ENCODE measurements around the gene MRGPRF. TPM values are rescaled to one million over a fixed set of nuclear protein-coding genes. Genes with fewer than 3 reads are reported as not detected.

MRGPRF gene
- total RNA-seq, 3 donors from 2014 or later (not counting 1 experiment from before 2014, with no cell fraction given): not detected

DNA sequence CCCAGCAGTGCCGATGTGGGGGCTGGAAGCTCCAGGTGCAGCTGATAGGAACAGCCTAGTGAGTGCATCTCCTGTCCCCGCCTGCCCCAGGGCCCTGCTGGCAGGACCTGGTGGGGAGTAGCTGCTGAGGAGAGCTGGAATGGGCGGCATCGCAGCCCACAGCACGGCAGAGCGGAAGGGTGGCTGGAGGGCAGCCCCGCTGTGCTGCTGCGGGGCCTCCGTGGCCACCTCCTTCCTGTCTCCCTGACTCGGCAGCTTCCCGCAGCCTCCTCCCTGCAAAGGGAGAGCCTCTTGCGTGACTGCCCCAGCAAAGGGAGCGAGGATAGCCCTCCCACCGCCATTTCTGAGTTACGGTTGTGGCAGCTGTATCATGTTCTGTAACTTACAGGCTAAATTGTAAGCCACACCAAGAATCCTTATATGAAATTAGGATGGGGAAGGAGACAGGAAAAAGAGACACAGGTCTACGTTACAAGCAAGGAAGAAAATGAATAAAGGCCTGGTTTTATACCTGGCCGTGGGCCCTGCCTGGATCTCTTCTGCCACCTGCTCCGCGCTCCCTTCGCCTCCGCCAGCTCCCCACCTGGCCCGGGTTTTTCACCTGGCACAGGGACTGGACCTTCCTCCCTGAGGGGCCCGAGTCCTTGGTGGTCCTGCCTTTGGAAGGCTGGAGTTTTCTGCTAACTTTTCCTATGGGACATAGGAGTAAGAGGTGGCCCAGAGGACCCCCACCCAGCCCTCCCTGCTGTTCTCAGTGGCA, 45.6 kb upstream of the MRGPRF start:
- ATAC-seq (no peak), DNase-seq (no peak)
- H3K27ac ChIP-seq (ENCODE audit: low read length): no peak overlapping the region
- peaks cover 11 to 38% of the 10 kb centered on the region in 2 donors for H3K4me1 Mint-ChIP-seq
- H3K27me3 Mint-ChIP-seq (ENCODE audit: low read depth in 2 of 2): no peaks in the 10 kb centered on the region
- TF ChIP-seq, protein P1, sequence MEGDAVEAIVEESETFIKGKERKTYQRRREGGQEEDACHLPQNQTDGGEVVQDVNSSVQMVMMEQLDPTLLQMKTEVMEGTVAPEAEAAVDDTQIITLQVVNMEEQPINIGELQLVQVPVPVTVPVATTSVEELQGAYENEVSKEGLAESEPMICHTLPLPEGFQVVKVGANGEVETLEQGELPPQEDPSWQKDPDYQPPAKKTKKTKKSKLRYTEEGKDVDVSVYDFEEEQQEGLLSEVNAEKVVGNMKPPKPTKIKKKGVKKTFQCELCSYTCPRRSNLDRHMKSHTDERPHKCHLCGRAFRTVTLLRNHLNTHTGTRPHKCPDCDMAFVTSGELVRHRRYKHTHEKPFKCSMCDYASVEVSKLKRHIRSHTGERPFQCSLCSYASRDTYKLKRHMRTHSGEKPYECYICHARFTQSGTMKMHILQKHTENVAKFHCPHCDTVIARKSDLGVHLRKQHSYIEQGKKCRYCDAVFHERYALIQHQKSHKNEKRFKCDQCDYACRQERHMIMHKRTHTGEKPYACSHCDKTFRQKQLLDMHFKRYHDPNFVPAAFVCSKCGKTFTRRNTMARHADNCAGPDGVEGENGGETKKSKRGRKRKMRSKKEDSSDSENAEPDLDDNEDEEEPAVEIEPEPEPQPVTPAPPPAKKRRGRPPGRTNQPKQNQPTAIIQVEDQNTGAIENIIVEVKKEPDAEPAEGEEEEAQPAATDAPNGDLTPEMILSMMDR (IDR thresholded peaks at IDR 0.05): no peak
- H3K4me1 ChIP-seq (ENCODE audit: control insufficient read depth, insufficient read depth, low read length): peaks cover 66% of the 10 kb centered on the region
- peaks cover 9% of the 10 kb centered on the region for H3K36me3 ChIP-seq (ENCODE audit: control insufficient read depth, insufficient read depth, low read length)
- H3K9me3 ChIP-seq (ENCODE audit: control insufficient read depth, insufficient read depth, low read length): no peaks in the 10 kb centered on the region
- no peak overlapping the region for H3K4me3 Mint-ChIP-seq
- H3K27ac Mint-ChIP-seq: peak overlapping the region in 1 of 2 donors; percentile 40
- no peaks in the 10 kb centered on the region for H3K36me3 Mint-ChIP-seq
- WGBS (ENCODE audit: insufficient coverage): 84% methylated on average over 23 of the region's 23 CpGs
- H3K9me3 Mint-ChIP-seq: no peaks in the 10 kb centered on the region
- H3K27me3 ChIP-seq (ENCODE audit: control insufficient read depth, insufficient read depth, low read length): no peaks in the 10 kb centered on the region
- H3K4me3 ChIP-seq (ENCODE audit: low read length): no peak overlapping the region
- intact Hi-C loops (cut with micrococcal nuclease): no loop called here

DNA sequence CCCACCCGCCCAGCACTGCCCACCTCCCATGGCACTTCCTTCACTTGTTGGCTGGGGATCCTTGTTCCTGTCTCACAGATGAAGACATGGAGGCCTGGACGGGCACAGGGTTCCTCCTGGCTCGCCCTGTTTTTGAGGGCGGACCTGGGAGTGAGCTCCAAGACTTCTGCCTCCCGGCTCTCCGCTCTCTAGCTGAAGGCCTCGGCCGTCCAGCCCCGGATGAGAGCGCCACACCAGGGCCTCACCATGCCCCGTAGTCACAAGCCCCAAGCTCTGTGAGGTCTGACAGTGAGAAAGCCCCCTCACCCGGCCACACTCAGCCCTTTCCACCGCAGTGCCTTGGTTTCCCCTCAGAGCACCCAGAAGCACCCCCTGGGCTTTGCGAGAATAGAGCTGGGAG, 44.8 kb upstream of the MRGPRF start:
- Mint-ChIP-seq H3K27me3 (ENCODE audit: low read depth in 2 of 2) (no peaks in the 10 kb centered on the region), H3K9me3 (no peaks in the 10 kb centered on the region), H3K27ac (peak overlapping the region in 1 of 2 donors; percentile 40), H3K4me1 (peaks cover 11 to 38% of the 10 kb centered on the region in 2 donors), H3K4me3 (no peak overlapping the region), H3K36me3 (no peaks in the 10 kb centered on the region)
- intact Hi-C loops (cut with micrococcal nuclease): no loop called here
- Histone ChIP-seq H3K36me3 (ENCODE audit: control insufficient read depth, insufficient read depth, low read length) (peaks cover 8% of the 10 kb centered on the region), H3K4me1 (ENCODE audit: control insufficient read depth, insufficient read depth, low read length) (peaks cover 65% of the 10 kb centered on the region), H3K27me3 (ENCODE audit: control insufficient read depth, insufficient read depth, low read length) (no peaks in the 10 kb centered on the region), H3K4me3 (ENCODE audit: low read length) (no peak overlapping the region), H3K9me3 (ENCODE audit: control insufficient read depth, insufficient read depth, low read length) (no peaks in the 10 kb centered on the region), H3K27ac (ENCODE audit: low read length) (no peak overlapping the region)
- ATAC-seq: no peak
- TF ChIP-seq, protein P1 (IDR thresholded peaks at IDR 0.05): no peak
- WGBS (ENCODE audit: insufficient coverage): 97% methylated on average over 13 of the region's 14 CpGs
- no peak for DNase-seq

DNA sequence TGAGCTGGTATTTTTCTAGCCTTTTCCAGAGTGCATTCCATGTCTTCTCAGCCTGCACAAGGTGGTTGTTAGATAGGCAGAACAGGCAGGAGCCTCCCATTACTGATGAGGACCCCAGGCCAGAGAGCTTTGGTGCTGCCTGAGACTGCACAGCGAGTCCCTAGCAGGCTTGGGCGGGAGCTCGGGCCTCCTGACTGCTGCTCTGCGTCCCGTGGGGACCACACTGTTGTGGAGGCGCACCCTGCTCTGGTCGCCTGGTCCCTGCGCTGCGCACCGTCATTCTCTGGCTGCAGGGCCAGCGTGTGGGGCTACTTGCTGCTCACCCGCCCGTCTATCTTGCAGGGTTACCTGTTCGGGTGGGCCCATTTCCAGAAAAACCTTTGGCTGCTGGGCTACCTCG, 44.2 kb upstream of the MRGPRF start:
- no peaks in the 10 kb centered on the region for H3K9me3 ChIP-seq (ENCODE audit: control insufficient read depth, insufficient read depth, low read length)
- no peaks in the 10 kb centered on the region for H3K27me3 ChIP-seq (ENCODE audit: control insufficient read depth, insufficient read depth, low read length)
- peak overlapping the region; percentile 90 for H3K27ac ChIP-seq (ENCODE audit: low read length)
- Mint-ChIP-seq H3K4me1 (peaks cover 11 to 41% of the 10 kb centered on the region in 2 donors), H3K36me3 (no peaks in the 10 kb centered on the region), H3K4me3 (no peak overlapping the region), H3K27me3 (ENCODE audit: low read depth in 2 of 2) (no peaks in the 10 kb centered on the region), H3K27ac (peak overlapping the region; percentile 40 to 78), H3K9me3 (no peaks in the 10 kb centered on the region)
- WGBS (ENCODE audit: insufficient coverage): 95% methylated on average over 15 of the region's 15 CpGs
- H3K4me3 ChIP-seq (ENCODE audit: low read length): no peak overlapping the region
- TF ChIP-seq, protein P1 (IDR thresholded peaks at IDR 0.05): no peak
- peaks cover 65% of the 10 kb centered on the region for H3K4me1 ChIP-seq (ENCODE audit: control insufficient read depth, insufficient read depth, low read length)
- intact Hi-C loops (cut with micrococcal nuclease): no loop called here
- H3K36me3 ChIP-seq (ENCODE audit: control insufficient read depth, insufficient read depth, low read length): peaks cover 6% of the 10 kb centered on the region
- ATAC-seq (no peak), DNase-seq (no peak)
